Fibroblast of skin of left quadriceps (primary cell): Measurements from ENCODE around the gene TPPP2.

Source experiments
- DNase-seq, 2 experiments: peaks; one replicate each; pipeline ENCODE4 v3.0.0-alpha.2; 2013; ENCODE audit warnings: low read depth in 2 of 2

The TPPP2 gene

DNA sequence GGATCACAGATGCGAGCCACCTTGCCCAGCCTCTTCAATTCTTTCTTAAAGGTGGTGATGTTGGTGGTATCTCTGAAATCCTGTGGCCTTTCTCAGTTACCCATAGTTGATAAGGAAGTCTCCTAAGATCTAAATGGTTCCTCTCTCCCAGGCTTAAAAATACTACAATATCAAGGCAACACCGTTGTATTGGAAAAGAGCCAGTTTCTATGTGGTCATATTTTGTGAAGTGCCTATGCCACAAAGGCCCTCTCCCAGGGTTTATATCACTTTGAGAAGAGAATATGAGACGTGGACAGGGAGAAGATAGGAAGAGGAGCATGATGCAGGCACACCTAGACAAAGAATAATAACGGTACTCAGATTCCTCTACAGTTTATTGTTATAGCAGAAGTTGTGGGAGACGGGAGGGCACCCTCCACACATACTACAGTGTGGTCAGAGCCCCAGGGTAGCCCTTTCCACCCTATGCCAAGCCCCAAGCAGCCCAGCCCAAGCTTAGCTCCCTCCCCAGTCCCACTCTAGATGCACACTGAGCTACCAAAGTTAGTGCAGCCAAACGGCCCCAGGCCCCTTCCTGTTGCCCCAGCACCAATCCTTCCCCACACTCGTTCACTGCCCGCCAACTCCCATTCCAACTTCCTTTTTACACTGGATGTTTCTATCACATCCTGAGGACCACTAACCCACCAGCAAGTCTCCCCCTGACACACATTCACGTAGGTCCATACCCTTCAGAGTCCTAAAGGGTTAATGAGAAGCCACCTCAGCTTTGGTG is 13.4 kb upstream of the TPPP2 start:
- DNase-seq = no peak

DNA sequence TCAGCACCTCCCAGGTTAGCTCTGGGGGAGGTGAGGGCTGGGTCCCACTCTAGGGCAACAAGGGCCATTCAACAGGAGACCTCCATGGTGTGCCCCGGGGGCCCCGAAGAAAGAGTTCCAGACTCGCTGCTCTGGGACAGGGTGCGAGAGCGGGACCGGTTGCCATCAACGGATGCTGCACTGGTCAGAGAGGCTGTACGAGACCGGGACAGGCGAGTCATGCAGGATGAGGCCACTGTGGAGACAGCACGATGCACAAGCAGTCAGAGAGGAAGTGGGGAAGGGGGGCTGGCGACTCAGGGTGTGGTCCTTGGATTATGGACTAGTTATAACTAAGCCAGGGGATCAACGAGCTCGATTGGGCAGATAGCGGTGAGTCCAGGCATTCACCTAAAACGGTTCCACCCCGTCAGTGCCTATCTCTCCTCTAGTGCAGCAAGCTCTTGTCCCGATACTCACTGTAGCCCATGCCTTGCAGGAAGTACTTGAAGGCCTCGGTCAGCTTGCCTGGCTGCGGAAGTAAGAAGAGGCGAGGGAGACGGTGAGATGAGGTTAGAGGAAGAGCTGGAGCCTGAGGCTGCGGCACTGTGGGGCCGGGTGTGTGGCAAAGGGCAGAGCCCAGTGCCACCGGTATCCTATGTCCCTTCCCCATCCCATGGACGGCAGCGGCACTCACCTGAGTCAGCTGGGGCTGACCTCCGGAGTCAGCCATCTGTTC is 12.3 kb upstream of the TPPP2 start:
- no peak for DNase-seq

DNA sequence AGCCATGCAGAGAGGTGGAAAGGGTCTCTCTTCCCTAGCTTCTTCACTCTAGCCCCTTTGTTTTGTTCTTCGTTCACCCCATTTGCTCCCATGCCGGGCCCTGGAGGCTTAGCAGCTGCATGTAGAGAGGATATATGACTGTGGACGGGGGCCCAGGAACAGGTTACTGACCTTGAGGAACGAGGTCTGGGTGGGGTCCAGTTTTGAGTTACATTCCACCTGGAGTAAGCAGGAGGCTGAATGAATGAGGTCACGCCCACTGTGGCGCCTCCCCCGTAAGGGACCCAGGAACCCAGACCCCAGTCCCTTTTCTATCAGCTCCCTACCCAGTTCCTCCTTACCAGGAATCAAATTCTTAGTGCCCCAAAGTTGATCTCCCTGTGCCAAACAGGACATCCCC is 11.7 kb upstream of the TPPP2 start:
- DNase-seq = no peak

DNA sequence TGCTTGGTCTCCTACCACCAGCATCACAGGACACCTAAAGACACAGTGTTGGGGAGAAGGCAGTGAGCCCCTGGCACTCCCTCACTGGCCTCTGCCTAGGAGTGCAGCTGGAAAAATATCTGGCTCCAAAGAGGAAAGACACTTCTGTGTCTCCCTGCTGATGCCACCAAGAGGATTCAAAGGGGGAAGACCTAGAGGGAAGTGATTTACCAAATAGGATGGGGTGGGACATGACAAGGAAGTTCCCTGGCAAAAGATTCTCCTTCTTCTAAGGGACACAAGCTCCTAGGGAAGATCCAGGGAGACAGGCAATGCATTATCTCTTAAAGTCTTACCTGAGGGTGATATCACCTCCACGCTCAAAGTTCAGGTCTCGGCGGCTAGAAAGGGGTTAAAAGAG is 11.2 kb upstream of the TPPP2 start:
- no peak for DNase-seq

DNA sequence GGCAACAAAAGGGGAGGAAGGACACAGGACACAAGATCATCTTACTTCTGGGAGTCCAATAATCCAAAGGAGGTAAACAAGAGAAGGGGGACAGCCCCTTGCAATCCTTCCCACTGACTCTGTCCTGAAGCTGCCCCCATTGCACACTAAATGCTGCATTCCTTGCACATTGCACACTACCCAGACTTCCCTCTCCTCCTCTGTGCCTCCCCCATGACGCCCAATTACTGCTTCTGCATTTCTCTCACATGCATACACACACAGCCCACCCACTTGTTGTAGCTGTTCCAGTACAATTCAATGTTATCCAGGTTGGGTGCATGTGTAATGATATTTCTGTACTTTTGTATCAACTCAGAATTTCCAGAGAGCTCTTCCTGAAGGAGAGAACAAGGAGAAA is 10.7 kb upstream of the TPPP2 start:
- DNase-seq = no peak

DNA sequence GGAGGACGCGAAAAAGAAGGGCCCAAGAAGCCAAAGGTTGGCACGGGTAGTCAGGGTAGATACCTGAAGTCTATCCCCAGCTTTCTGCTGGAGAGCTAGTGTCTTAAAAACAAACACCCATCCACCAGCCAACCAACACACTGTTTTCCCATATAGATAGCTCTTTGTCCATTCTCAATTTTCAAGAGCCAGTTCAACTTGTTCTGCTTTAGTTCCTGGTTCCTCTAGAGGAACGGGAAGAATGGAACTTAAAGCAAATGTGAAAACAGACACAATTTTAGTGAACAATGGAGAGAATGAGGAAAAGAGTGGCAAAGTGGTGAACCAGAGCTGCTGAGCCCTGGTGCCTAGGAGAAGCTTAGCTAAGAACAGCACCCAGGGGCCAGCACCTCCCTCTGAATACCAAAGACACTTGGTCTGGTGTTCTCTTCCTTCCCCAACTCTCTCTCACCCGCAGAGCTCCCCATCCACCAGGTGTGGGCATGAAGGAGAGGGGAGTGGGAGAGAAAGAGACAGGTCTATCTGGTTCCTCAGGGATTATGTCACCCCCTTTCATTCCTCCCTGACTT is 9.0 kb upstream of the TPPP2 start:
- DNase-seq = no peak

DNA sequence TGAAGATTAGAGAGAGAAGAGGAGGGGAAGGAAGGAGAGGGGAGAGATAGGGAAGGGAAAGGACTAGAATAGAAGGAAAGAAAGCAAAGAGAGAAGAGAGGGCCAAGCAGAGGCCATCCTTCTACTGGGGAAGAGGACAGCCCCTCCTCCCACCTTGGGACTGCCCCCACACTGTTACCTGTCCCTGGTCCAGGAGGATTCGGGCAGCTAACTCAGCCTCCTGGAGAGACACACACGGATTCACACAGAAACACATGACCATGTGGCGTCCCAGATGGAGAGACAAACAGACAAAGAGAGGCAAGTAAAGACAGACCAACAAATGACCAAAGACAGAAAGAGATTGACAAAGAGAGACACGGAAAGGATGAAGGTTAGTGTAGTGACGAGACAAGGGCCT is 7.3 kb upstream of the TPPP2 start:
- DNase-seq = no peak

DNA sequence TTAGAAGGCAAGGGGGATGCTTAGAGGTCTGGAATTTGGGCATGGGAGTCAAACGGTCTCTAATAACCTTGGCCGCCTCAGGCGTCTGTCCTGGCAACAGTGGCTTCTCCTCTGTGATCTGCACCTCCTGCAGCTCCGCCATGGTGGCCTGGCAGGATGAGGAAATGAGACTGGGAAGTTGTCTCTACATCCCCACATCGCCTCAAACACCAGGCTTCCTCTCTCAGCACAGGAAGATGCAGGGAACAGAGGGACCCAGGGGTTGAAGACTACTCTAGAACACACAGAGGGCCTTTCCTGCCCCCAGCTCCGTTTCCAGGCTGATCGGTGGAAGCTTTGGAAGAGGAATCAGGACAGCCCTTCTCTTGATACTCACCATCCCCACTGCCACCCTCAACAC is 6.8 kb upstream of the TPPP2 start:
- DNase-seq = no peak

DNA sequence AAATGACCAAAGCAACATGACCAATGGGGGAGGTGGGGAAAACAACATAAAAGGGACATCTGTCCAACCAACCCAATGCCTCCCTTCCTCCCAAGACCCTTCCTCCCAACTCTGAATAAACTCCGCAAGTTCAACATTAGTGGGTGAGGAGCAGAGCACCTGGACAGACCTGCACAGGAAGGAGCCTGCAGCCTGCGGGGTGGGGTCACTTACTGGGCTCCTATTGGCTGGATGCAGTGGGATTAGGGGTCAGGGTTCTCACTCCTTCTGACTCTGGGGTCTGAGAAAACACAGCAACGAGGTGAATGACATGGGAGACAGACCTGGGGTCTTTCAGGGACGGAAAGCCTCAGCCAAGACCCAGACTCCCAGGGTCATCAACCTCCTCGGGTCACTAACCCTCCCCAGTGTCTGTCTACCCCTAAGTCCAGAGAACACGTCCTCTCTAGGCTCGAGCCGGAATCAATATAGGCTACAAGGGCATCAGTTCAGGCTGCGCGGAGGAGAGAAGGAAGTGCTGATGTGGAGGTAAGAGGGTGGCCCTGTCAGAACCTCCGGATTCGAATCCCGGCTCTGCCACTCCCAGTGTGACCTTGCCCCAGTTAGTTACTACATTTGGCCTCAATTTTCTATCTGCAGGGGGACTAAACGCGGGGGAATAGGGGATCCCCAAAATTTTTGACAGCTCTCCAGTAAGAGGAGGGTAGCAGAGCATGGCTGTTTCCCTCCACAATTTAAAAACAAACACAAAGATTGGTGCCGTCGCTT is 6.0 kb upstream of the TPPP2 start:
- no peak for DNase-seq

DNA sequence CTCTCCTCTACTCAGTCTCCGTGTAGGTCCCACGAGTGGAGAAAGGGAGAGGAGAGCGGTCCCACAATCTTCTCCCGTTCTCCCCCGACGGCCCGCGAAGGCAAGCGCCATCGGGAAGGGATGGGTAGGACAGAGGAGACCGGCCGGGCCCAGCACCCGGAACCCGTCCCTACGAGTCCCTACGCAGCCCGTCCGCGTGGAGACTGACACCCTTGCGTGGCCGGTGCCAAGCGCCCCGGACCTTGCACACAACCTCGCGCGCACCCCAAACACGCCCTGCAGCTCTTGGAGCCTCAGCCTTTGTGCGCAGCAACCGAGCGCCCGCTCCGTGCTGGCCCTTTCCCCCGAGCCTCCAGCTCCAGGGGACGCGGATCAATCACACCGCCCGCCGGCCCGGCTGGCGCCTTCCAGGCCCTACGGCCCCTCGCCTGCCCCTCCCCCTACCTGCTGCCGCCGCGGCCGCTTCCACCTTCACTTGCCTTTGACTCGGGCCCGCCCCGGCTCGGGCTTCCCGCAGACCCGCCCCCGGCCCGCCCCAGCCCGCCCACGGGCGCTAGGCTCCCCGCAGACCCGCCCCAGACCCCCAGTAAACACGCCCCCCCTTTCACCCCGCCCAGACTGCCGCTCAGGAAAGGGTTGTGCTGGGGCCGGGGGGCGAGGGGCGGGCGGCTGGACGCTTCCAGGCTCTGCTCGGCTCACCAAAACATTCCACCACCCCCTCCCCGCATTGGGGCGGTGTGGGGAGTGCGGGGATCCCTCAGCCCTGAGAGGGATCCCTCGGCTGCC is 5.2 kb upstream of the TPPP2 start, which contains the start of gene NDRG2:
NDRG2 (minus strand) TSS at position 477 of the 786 bp plus-strand sequence. CDS start 1,746 bp downstream, outside the sequence.
- DNase-seq = no peak

DNA sequence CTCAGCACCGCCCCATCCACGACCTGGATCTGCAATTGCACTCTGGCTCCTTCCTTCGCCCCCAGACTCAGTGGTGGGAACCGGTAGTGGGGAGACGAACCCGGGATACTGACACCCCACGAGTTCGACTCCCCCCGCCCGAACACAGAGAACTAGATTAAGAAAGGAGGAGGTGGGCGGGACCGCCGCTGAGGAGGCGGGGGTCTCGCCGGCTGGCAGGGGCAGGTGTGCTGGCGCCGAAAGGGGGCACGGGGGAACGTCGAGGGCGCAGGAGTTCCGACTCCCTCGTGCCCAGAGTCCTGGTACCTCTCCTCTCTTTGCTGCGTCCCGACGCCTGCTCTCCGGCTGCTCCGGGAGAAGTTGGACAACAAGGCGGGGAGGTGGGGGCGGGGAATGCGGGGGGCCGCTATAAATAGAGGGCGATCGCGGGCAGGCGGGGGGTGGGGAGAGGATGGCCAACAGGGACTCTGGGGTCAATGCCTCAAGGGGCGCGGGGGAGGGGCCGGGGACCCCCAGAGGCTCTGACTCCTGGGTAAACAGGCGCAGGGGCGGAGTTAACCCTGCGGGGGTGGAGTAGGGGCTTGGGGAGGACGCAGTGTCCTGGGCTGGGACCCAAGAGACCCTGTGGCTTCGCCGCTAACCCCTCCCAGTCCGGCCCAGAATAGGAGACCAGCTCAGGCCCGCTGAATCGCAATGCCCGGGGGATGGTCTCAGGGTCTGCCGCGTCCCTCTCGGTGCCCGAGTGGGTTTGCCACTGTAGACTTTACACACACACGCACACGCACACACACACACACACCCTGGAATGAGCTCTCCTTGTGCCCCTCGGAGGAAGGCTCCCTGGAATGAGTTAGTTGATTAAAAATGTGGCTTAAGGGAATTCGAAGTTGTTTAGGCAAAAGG is 4.4 kb upstream of the TPPP2 start:
- no peak for DNase-seq

DNA sequence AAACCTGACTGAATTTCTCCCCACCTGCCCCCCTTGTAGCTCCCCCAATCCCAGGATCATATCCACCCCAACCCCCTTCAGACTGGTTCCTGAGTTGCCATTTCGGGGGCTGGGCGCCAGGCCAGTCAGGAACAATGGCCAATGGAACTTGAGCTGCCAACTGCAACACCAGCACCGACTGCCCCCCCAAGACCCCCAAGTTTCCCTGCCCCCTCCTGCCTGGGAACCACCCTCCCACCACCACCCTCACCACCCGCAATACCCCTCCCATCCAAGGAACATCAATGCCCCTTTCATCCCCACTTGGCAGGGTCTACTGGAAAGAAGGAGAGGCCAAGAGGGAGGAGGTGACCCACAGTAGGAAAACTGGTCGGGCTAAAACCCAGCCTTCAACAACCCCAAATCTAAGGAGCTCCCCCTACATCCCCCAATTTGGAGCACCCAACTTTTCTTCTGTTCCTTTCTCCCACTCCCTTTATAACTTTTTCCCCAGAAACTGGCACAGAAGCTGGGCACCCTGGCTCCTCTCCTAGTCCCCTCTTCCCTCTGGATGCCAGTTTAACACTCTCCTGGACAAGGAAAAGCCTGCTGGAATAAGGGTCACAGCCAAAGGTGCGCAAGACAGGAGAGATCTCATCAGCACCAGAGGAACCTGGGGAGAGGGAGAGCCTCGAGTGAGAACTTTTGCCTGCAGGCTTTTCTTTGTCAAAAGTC is 3.6 kb upstream of the TPPP2 start:
- no peak for DNase-seq

DNA sequence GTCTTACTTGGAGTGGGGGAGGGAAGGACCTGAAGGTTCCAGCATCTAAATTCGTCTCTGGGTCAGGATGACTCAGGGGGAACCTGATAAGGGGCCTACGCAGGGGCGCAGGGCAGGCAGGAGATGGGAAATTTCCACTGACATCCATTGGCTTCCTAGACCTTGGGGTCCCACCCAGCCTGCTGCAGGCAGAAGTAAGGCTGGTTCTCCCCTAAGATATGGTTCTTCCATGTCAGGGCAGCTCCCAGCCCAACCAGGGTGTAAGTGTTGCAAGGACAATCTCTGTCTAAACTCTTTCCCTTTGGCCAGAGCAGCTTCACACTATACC is 3.1 kb upstream of the TPPP2 start:
- no peak for DNase-seq

DNA sequence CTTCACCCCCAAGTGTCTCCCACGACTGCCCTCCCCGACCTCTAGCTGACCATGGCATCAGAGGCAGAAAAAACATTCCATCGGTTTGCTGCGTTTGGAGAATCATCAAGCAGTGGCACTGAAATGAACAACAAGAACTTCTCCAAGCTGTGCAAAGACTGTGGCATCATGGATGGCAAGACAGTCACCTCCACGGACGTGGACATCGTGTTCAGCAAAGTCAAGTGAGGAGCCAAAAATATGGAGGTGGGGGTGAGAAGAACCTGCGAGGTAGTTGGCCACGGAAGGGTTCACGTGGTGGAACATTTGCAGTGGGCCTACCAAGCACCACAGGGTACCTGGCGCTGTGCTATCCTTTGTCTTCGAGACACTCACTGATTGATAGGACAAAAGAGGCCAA is 514 bp downstream of the TPPP2 start:
- DNase-seq = no peak

DNA sequence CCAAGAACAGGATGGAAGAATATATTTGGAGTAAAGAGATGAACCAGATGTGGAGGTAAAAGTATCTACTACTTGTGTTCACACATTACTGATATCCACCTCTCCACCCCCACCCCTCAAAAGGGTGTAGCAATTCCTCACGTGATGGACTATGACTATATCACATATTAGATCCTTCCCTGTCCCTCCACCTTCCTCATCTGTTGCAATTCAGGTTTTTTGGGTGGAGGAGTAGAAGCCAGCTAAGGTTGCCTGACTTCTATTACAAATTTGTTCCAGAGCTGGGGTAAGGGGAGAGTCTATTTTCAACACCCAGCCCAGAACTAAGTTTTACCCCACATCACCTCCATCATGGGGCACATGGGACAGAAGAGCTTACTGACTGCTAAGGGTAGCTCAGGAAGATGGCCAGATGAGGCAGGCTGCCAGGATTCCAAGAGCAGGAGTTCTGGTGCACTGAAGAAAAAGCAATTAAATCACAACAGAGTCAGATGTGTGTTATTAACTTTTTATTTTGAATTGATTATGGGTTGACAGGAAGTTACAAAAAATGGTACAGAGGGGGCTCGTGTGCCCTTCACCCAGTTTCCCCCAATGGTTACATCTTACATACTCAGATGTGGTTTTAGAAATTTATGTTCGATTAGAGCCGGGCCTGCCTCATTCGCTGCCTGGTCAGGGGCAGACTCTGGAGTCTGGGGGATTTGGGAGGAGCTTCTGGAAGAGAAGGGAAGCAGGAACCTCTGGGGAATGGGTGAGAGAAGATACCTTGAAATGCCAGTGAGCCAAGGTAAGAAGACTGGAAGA is 2.5 kb downstream of the TPPP2 start:
- DNase-seq = no peak

DNA sequence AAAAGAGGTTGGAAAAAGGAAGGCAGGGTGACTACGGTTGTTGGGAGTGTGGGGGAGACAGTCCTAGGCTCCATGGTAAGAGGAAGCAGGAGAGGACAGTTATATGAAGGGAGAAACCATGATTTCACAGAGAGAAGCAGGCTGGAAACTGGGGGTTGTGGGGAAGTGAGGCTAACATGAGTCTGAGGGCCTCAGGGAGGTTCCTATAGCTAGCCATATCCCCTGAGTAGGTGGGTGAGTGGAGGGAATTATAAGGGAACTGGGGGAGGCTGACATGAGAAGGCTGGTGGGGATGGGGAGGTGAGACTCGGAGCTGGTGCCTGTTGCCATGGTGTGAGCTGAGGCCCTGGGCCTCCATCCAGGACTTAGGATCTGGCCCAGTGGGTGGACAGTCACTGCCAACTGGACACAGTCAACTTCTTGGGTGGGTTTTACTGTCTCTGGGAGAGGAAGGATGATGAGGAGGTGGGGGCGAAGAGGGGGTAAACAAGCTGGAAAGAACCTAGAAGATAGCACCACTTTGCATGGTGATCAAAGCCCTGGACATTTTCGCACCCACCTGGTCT is 3.2 kb downstream of the TPPP2 start:
- no peak for DNase-seq

DNA sequence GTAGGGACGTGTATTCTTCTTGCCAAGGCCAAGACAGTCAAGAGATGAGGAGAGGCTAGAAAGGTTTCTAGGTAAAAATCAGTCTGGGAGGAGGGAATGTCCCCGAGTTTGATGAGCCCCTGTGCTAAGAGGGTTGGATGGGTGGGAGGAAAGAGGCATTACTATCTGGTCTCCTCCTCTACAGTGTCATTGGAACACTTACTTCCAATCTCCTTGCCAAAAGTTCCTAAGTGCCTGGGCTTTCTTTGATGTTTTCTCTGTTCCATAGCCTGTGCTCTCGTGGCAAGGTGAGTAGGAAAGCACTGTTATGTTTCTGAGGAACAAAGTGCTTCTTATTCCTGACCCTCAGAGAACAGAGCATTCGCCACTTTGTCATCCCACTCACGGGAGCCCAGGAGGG is 4.7 kb downstream of the TPPP2 start, which contains the start of gene RNASE13:
RNASE13 (minus strand) TSS at position 101 of the 400 bp plus-strand sequence. CDS start 519 bp downstream, outside the sequence.
- DNase-seq = no peak

DNA sequence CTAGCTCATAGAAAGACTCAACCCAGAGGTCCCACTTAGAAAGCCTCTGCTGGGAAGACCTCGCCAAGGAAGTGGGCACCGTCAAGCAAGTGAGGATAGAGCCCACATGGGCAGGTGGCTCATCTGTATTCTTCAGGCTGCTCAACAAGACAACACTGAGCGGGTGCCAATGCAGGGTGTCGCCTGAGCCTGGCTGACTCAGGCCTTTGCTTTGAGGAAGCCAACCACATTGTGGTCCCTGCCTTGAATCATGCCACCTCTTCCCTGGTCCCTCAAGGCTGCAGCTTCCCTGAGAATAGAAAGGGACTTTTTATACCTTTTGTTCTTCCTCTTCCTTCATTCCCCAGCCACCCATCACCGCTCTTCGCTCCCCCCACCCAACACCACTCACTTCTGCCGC is 6.7 kb downstream of the TPPP2 start:
- DNase-seq = no peak

DNA sequence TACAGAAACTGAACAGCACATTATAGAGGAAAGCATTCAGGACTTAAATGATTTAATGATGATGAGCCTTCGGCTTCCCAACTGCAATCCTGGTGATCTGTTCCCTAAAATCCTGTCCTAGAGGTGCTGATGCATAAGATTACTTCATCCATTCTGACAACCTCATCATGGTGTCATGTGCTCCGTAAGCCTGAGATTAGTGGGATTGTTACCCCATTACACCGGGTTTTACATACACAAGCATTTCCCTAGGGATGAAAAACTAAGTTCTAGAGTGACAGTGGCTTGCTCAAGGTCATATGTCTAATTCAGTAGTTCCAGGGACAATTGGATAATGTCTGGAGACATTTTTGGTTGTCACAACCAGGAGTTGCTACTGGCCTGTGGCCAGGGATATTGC is 7.1 kb downstream of the TPPP2 start:
- DNase-seq = no peak
